ENCODE results near the gene FCGR2B. TPM values are rescaled to one million over a fixed set of nuclear protein-coding genes. Genes with fewer than 3 reads are reported as not detected.

FCGR2B gene
- total and polyA plus RNA-seq, 2 donors (not counting 3 experiments of a cell fraction or from before 2014, with no cell fraction given): not detected

GRCh38 chr1:161676958-161677689, 14.2 kb downstream of the FCGR2B start:
- Histone ChIP-seq H3K27me3 (ENCODE audit: control insufficient read depth in 2 of 2, insufficient read depth in 2 of 2, low read length in 2 of 2) (peaks cover 5 to 11% of the 10 kb centered on the region in 2 experiments), H3K9me1 (replicated peaks; ENCODE audit: control insufficient read depth, extremely low read depth, insufficient read depth, low read length) (no peaks in the 10 kb centered on the region), H3K79me2 (ENCODE audit: control insufficient read depth, insufficient read depth, low read length) (no peaks in the 10 kb centered on the region), H3K27ac (ENCODE audit: insufficient read depth, low read depth, low read length) (no peak overlapping the region), H3K36me3 (ENCODE audit: control insufficient read depth in 2 of 2, extremely low read depth in 1 of 2, insufficient read depth in 2 of 2, low read length in 2 of 2) (no peaks in the 10 kb centered on the region), H3K4me2 (ENCODE audit: insufficient read depth, low read length) (no peak overlapping the region), H3K4me3 (replicated peaks in 1 of 3; ENCODE audit: insufficient read depth in 1 of 3, low read depth in 1 of 3, low read length in 3 of 3) (no peak overlapping the region), H2AFZ (ENCODE audit: low read depth, low read length) (no peak overlapping the region), H3K4me1 (ENCODE audit: control insufficient read depth, extremely low read depth, insufficient read depth, low read length) (no peaks in the 10 kb centered on the region), H3K9me3 (replicated peaks; ENCODE audit: control insufficient read depth, insufficient read depth, low read length) (no peaks in the 10 kb centered on the region), H3K9ac (replicated peaks; ENCODE audit: extremely low read depth, insufficient read depth, low read length) (no peak overlapping the region), H4K20me1 (replicated peaks; ENCODE audit: control insufficient read depth, extremely low read depth, insufficient read depth, low read length) (no peaks in the 10 kb centered on the region)
- dilution Hi-C loops (cut with MboI; ENCODE audit: extremely low pct_ligation_motif_present, low sequenced_read_pairs): no loop called here
- no TSS peak for BruUV-seq (replicated peaks)
- CTCF ChIA-PET: no interaction called here
- no peak for FAIRE-seq
- POLR2A ChIA-PET: no interaction called here
- no peak for DNase-seq (ENCODE audit: low read depth, low spot score)
- intact Hi-C loops (cut with micrococcal nuclease): no loop called here
- TF ChIP-seq POLR2A (IDR thresholded peaks at IDR 0.05; ENCODE audit: low read depth, low read length) (no peak), POLR2AphosphoS5 (IDR thresholded peaks at IDR 0.05; ENCODE audit: insufficient read depth, low read depth, low read length) (no peak), GATA2 (IDR thresholded peaks at IDR 0.05; ENCODE audit: insufficient read depth, insufficient read length, low read depth, low read length) (no peak), FOS (IDR thresholded peaks at IDR 0.05; ENCODE audit: borderline replicate concordance, insufficient read depth, low read length) (no peak), JUN (IDR thresholded peaks at IDR 0.05; ENCODE audit: borderline replicate concordance, insufficient read depth, insufficient read length, low read depth) (no peak), MYC (IDR thresholded peaks at IDR 0.05; ENCODE audit: low read depth, low read length) (no peak), EZH2 (IDR thresholded peaks at IDR 0.05; ENCODE audit: borderline replicate concordance, low read depth, low read length, severe bottlenecking) (no peak), CTCF (IDR thresholded peaks at IDR 0.05; ENCODE audit: extremely low read depth in 1 of 2, insufficient read depth in 1 of 2, low read depth in 1 of 2, low read length in 2 of 2) (no peak), MAX (IDR thresholded peaks at IDR 0.05; ENCODE audit: insufficient read depth, insufficient read length) (no peak)

All from endothelial cell of umbilical vein (primary cell).